SH-SY5Y (cell line): ENCODE data around the gene MRPS22.

ENCODE experiments used
- GATA2 ChIP-seq: IDR thresholded peaks from 2 replicates; pipeline ENCODE4 v1.6.1; 2011; ENCODE audit warnings: mild to moderate bottlenecking, low read depth, low read length
- GATA3 ChIP-seq: IDR thresholded peaks from 2 replicates; pipeline ENCODE4 v1.6.1; 2011; ENCODE audit warnings: low read depth, mild to moderate bottlenecking, low read length, moderate library complexity

DNA sequence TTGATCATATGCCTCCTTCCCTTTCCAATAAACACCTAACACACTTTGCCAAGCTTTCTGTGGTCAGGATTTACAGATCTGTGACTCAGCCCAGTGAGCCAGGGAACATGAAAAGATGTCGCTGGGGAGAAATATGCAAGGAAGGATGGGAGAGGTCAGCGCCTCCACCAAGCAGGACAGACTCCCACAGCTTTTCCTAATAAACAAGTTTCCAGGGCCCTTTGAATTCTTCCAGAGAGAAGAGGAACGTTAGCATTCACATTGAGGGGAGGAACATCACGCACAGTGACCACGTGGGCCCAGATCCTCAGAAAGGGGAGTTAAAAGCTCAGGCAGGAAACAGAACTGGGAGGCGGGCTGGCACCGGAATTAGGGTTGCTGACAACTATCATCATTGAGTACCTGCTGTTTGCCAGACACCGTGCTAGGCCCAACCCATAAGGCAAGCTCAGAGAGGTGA is 33.3 kb upstream of the MRPS22 start:
- TF ChIP-seq GATA3 (no peak), GATA2 (no peak)
